NT2/D1 (cell line): Measurements from ENCODE around the gene SLC38A10.

ENCODE experiments used
- SUZ12 ChIP-seq: IDR thresholded peaks from 2 replicates; pipeline ENCODE4 v1.6.1; 2011; ENCODE audit not compliant: insufficient read length, insufficient read depth; ENCODE audit errors: extremely low read depth
- YY1 ChIP-seq: IDR thresholded peaks from 2 replicates; pipeline ENCODE4 v1.6.1; 2011; ENCODE audit not compliant: insufficient read length, insufficient read depth
- ZNF274 ChIP-seq: IDR thresholded peaks from 2 replicates; pipeline ENCODE4 v1.6.1; 2011; ENCODE audit warnings: mild to moderate bottlenecking, low read depth, low read length

DNA sequence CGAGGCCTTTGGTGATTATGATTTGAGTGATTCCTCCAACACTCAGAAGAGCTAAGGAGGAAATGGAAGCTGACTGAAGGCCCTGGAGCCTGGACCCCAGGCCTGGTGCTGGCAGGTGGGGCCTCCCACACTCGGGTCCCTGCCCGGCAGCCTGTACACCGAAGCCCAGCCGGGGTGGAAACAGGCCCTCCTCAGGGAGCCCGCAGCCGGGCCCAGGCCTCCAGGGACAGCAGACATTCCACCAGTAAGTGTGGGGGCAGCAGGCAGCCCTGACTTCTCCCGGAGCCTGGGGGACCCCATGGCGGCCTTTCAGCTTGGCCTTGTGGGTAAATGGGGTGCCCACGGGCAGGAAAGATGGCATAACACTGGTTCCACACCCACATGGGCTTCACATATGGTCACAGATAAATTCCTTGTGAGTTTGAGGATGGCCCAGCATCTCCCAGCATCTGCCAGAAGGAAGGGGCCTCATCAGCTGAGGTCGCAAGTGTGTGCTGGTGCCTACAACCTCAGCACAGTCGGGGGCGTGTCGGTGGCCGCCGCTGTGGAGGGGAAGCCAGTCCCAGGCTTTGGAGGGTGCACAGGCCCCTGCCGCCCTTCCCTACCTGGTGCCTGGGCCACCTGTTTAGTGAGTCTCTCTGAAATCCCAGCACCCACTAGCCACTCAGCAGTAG is 29.2 kb upstream of the SLC38A10 start:
- no peak for TF ChIP-seq SUZ12
- TF ChIP-seq YY1: no peak
- no peak for TF ChIP-seq ZNF274
